NCI-H510A (cell line): ENCODE results near the gene MACF1.
"Not testable (repeated sequence)": the region's sequence is repeated elsewhere in the genome, so short reads cannot be mapped to it uniquely, and the experiment has no call there.

ENCODE experiments used
- DNase-seq: peaks from one replicate; lab custom pipeline; 2025; lab: John Stamatoyannopoulos, UW

The MACF1 gene

DNA sequence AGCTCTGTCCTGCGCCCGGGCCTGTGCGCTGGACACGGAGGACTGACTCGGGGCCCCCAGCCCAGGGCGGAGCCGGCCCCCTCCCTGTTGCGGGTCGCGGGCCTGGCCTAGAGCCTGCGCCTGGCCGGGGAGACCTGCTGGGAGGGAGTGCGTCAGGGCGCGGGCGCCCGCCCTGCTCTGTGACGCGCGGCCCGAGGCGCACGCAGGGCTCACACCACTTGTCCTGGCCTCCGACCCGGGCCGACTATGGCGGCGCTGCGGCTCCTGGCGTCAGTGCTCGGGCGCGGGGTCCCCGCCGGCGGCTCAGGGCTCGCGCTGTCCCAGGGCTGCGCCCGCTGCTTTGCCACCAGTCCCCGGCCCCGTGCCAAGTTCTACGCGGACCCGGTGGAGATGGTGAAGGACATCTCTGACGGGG lies 310.2 kb downstream of the MACF1 start:
- DNase-seq = not testable (repeated sequence)

- DNase-seq = not testable (repeated sequence)
These were observed 310.9 kb downstream of the MACF1 start for GRCh38 chr1:39515131-39516086.

DNA sequence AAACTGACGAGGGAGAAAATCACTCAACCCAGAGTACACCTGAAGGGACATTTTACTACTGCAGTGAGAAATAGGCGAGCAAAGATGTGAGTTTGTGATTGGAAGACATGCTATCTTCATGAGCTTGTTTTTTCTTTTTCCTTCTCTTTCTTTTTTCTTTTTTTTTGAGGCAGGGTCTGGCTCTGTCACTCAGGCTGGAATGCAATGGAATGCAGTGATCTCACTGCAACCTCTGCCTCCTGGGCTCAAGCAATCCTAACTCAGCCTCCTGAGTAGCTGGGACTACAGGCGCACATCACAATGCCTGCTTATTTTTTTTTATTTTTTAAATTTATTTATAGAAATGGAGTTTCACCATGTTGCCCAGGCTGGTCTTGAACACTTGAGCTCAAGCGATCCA lies 312.3 kb downstream of the MACF1 start:
- DNase-seq = not testable (repeated sequence)

- not testable (repeated sequence) for DNase-seq
These were observed 313.4 kb downstream of the MACF1 start for GRCh38 chr1:39517936-39518335.

DNA sequence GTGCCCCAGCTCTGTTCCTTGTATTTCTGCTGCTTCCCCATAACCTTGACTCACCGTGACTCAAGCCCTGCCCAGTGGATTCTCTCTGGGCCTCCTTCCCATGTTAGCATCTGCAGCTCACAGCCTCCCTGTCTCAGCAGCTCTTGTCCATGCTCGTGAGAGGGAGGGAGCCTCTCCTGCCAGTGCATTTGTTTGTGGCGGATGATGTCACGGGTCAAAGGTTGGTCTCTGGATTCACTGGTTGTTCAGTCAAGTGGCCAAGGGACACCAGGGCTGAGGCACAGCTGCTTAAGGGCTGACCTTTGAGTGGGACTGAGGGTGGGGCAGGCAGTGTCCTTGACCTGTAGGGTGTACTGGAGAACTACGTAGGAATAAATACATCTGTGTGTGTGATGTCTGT lies 314.9 kb downstream of the MACF1 start:
- DNase-seq = not testable (repeated sequence)

- not testable (repeated sequence) for DNase-seq
These were observed 317.7 kb downstream of the MACF1 start for GRCh38 chr1:39522221-39522620.

DNA sequence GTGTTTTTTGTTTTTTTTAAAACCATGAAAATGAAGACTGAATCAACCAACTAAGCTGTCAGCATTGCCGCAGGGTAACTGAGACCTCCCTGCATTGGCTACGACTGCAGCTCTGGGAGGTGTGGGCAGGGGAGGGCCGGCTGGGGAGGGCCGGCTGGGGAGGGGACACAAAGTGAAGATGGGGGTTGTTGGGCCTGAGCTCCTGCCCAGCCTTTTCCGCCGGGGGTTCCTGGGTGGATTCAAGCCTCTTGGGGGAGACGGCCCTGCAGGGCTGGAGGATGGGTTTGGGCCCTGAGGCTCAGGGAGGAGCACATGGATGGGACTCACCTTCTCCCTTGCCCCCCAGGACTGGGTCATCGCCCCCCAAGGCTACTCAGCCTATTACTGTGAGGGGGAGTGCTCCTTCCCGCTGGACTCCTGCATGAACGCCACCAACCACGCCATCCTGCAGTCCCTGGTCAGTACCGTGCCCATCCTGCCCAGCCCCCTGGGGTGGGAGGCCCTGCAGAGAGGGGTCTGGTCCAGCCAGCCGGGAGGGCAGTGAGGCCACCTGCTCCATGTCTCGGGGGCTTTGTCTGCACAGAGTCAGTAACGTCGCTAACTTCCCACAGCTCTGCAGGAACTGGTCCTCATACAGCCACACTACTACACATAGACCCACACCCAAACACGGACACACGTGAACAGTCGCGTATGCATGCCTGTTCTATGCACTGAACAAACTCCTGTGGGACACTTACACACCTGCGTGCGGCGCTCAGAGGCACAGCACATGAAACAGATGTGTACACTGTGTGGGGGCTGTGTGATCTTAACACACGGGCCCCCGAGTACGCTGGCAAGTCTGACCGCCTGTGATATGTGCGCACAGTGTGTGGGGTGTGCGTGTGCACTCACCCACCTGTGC lies 318.4 kb downstream of the MACF1 start:
- DNase-seq = no peak

DNA sequence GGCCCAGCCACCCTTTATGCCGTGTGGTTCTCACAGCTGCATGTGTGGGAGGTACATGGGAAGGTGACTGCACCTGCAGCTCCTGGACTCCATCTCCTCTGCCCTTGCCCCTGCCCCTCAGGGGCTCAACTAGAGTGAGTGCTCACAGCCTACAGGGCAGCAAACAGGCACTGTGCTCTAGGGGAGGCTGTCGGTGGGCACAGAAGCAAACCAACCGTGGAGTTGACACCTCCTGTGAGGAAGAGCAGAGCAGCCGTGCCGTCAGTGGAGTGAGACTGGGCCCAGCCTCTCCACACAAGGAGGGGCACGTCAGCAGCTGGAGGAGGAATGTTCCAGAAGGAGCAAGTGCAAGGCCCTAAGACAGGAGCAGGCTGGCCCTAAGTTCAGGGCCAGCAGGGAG lies 319.7 kb downstream of the MACF1 start:
- DNase-seq = no peak

DNA sequence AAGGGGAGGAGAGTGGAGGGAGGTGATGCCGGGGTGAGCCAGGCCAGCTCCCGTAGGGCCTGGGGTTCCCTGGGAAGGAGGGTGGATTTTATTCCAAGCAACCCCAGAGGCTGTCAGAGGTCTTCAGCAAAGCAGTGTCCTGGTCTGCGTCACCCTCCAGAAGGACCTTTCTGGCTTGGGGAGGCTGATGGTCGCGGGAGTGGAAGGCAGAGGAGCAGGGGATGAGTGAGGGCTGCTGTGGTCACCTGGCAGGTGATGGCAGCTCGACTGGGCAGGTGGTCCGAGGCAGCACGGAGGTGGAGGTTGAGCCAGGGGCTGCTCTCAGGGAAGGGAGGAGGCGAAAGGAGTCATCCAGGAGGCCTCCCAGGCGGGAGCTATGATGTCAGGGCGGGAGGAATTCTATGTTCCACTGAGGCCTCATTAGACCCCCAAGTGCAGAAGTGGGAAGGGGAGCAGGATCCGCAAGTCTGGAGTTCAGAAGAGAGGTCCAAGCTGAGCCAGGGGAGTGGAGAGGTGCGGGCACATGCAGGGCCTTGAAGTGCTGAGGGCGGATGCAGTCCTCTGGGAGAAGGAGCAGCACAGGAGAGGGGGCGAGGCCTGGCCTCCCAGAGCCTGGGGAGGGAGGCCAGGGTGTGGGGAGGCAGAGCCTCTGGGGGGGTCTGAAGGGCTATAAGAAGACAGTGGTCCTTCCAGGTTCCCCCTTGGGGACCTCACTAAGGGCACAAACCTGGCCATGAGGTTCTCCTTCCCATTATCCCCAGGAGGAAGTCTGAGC lies 320.3 kb downstream of the MACF1 start:
- no peak for DNase-seq

GRCh38 chr1:39525366-39526165 lies 321.1 kb downstream of the MACF1 start:
- peak; percentile 76 for DNase-seq

DNA sequence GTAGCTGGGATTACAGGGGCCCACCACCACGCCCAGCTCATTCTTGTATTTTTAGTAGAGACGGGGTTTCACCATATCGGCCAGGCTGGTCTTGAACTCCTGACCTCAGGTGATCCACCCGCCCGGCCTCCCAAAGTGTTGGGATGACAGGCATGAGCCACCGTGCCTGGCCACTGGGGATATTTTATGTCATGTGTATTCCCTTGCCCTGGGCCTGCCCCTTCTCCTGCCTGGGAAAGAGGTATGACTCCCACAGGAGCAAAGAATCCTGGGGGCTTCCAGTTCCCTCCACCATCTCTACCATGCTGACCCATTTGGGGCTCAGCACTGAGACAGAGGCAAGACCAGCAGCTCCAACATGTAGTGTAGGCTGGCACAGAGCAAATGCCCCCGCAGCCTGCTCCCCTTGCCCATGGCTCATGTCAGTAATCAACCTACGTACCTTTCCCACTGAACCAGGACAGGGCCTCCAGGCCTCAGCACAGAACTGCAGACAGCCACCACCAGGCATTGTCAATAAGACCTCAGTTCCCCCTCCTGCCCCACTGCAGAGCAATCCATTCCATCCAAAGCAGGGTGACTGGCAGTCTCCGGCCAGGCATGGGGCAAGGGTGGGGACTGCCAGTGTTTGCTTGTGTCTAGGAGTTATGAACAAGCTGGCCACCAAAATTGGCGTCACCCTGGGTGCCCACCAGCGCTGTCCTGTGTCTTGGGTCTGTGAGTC lies 322.1 kb downstream of the MACF1 start:
- no peak for DNase-seq

GRCh38 chr1:39527190-39527579 lies 322.7 kb downstream of the MACF1 start:
- peak; percentile 96 for DNase-seq

DNA sequence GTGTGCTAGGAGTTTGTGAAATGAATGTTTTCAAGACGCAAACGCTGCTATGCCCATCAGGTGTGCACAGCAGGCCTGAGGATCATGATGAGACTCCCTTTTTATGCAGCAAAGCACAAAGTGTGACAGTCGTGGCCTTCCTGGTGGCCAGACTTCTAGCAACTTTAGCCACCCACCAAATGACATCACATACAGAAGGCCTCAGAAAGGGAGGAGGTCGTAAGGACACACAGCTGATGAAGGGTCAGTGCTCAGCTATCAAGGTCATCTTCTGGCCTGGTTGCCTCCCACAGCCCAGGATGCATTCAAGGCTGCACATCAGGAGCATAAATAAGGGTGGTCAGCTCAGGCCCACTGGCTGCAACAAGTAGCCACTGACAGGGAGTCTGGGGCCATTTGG lies 323.6 kb downstream of the MACF1 start:
- DNase-seq = no peak

DNA sequence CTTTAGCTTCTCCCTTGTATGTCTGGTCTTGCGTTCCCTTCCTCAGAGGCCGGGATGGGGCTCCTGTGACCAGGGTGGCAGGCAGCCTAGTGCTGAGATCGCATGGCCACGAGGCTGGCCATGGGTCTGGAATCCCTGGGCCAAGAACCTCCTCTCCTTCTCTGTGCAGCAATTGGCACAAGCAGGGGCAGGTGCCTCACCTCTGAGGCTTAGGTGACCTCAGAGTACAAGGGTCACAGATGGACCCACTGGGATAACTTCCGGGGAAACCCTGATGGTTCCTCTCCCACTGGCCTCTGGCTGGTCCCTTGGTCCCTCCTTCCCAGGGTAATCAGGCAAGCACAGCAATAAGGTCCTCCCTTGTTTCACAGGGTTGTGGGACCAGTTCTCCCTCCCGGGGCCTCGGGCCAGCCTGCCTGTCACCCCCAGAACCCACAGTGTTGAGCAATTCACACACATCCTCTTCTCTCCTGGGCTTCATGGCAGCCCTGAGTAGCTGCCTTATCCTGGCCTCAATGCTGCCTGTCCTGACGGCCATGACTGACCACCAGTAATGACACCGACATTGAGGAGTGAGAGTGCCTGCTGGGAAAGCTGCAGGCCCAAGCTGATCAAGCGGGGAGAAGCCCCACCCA lies 325.5 kb downstream of the MACF1 start:
- no peak for DNase-seq

GRCh38 chr1:39531526-39531925 lies 327.0 kb downstream of the MACF1 start:
- DNase-seq = no peak

GRCh38 chr1:39533442-39533841 lies 328.9 kb downstream of the MACF1 start:
- no peak for DNase-seq
